T-helper 2 cell treated with Interferon-gamma antibody and Interleukin-4, amounts not matched to agents 5 μg/mL and 100 μg/mL, for 36 hours (primary cell): Measurements from ENCODE around the gene MALL.
"Not testable (repeated sequence)": the region's sequence is repeated elsewhere in the genome, so short reads cannot be mapped to it uniquely, and the experiment has no call there.

ENCODE experiments used
- DNase-seq: peaks from one replicate; pipeline ENCODE4 v3.0.0; 2021; ENCODE audit warnings: low spot score
- H3K27ac Mint-ChIP-seq: one replicate; pipeline ENCODE4 v1.8.0; 2021; ENCODE audit warnings: mild to moderate bottlenecking, mixed read lengths
- H3K27me3 Mint-ChIP-seq: one replicate; pipeline ENCODE4 v1.8.0; 2021; ENCODE audit warnings: low read depth, mixed read lengths
- H3K36me3 Mint-ChIP-seq: one replicate; pipeline ENCODE4 v1.8.0; 2021; ENCODE audit warnings: low read depth, mixed read lengths
- H3K4me1 Mint-ChIP-seq: one replicate; pipeline ENCODE4 v1.8.0; 2021; ENCODE audit warnings: low read depth, mixed read lengths
- H3K4me3 Mint-ChIP-seq: one replicate; pipeline ENCODE4 v1.8.0; 2022; ENCODE audit warnings: mild to moderate bottlenecking, moderate library complexity, mixed read lengths
- H3K9me3 Mint-ChIP-seq: one replicate; pipeline ENCODE4 v1.8.0; 2021; ENCODE audit warnings: mixed read lengths

Gene MALL

GRCh38 chr2:110059694-110060358 lies 55.8 kb downstream of the MALL start:
- not testable (repeated sequence) for H3K27ac Mint-ChIP-seq, H3K4me1 Mint-ChIP-seq, H3K4me3 Mint-ChIP-seq, H3K36me3 Mint-ChIP-seq, DNase-seq, H3K27me3 Mint-ChIP-seq, H3K9me3 Mint-ChIP-seq

GRCh38 chr2:110059009-110059693 lies 56.5 kb downstream of the MALL start:
- H3K27ac Mint-ChIP-seq, H3K4me3 Mint-ChIP-seq, H3K9me3 Mint-ChIP-seq, H3K36me3 Mint-ChIP-seq, H3K4me1 Mint-ChIP-seq, DNase-seq, H3K27me3 Mint-ChIP-seq: not testable (repeated sequence)

- not testable (repeated sequence) for H3K36me3 Mint-ChIP-seq, DNase-seq, H3K9me3 Mint-ChIP-seq, H3K27ac Mint-ChIP-seq, H3K4me1 Mint-ChIP-seq, H3K27me3 Mint-ChIP-seq, H3K4me3 Mint-ChIP-seq
Measured at GRCh38 chr2:110058034-110058433, 57.6 kb downstream of the MALL start.

- H3K27me3 Mint-ChIP-seq, H3K27ac Mint-ChIP-seq, H3K4me3 Mint-ChIP-seq, H3K9me3 Mint-ChIP-seq, H3K36me3 Mint-ChIP-seq, DNase-seq, H3K4me1 Mint-ChIP-seq: not testable (repeated sequence)
Measured at GRCh38 chr2:110055819-110056408, 59.7 kb downstream of the MALL start.

GRCh38 chr2:110054521-110055407 lies 60.9 kb downstream of the MALL start:
- H3K27ac Mint-ChIP-seq, H3K36me3 Mint-ChIP-seq, H3K4me3 Mint-ChIP-seq, H3K4me1 Mint-ChIP-seq, H3K9me3 Mint-ChIP-seq, H3K27me3 Mint-ChIP-seq, DNase-seq: not testable (repeated sequence)

- not testable (repeated sequence) for H3K4me3 Mint-ChIP-seq, H3K27ac Mint-ChIP-seq, H3K36me3 Mint-ChIP-seq, H3K4me1 Mint-ChIP-seq, DNase-seq, H3K9me3 Mint-ChIP-seq, H3K27me3 Mint-ChIP-seq
Measured at GRCh38 chr2:110053688-110054087, 61.9 kb downstream of the MALL start.

- not testable (repeated sequence) for H3K9me3 Mint-ChIP-seq, H3K4me1 Mint-ChIP-seq, H3K27ac Mint-ChIP-seq, DNase-seq, H3K4me3 Mint-ChIP-seq, H3K27me3 Mint-ChIP-seq, H3K36me3 Mint-ChIP-seq
Measured at GRCh38 chr2:110052166-110052565, 63.5 kb downstream of the MALL start.

GRCh38 chr2:110050222-110050621 lies 65.4 kb downstream of the MALL start:
- H3K27me3 Mint-ChIP-seq, H3K4me3 Mint-ChIP-seq, H3K36me3 Mint-ChIP-seq, H3K27ac Mint-ChIP-seq, H3K9me3 Mint-ChIP-seq, H3K4me1 Mint-ChIP-seq, DNase-seq: not testable (repeated sequence)

- H3K27ac Mint-ChIP-seq, H3K4me3 Mint-ChIP-seq, DNase-seq: not testable (repeated sequence)
Measured at GRCh38 chr2:110049769-110050168, 65.9 kb downstream of the MALL start.

GRCh38 chr2:110048255-110049197 lies 67.1 kb downstream of the MALL start:
- not testable (repeated sequence) for H3K4me3 Mint-ChIP-seq, H3K4me1 Mint-ChIP-seq, H3K36me3 Mint-ChIP-seq, H3K9me3 Mint-ChIP-seq, H3K27me3 Mint-ChIP-seq, DNase-seq, H3K27ac Mint-ChIP-seq

More at GRCh38 chr2:110049769-110050168, 65.9 kb downstream of the MALL start:
- H3K9me3 Mint-ChIP-seq, H3K27me3 Mint-ChIP-seq, H3K36me3 Mint-ChIP-seq, H3K4me1 Mint-ChIP-seq: not testable (repeated sequence)

- not testable (repeated sequence) for H3K4me3 Mint-ChIP-seq, H3K36me3 Mint-ChIP-seq, H3K4me1 Mint-ChIP-seq, H3K9me3 Mint-ChIP-seq, H3K27me3 Mint-ChIP-seq, DNase-seq, H3K27ac Mint-ChIP-seq
Measured at GRCh38 chr2:110047225-110047624, 68.4 kb downstream of the MALL start.

GRCh38 chr2:110041941-110042660 lies 73.5 kb downstream of the MALL start:
- H3K4me1 Mint-ChIP-seq, H3K27ac Mint-ChIP-seq, H3K4me3 Mint-ChIP-seq, DNase-seq, H3K27me3 Mint-ChIP-seq, H3K36me3 Mint-ChIP-seq, H3K9me3 Mint-ChIP-seq: not testable (repeated sequence)

- H3K27me3 Mint-ChIP-seq, H3K36me3 Mint-ChIP-seq, H3K4me3 Mint-ChIP-seq, H3K27ac Mint-ChIP-seq, H3K9me3 Mint-ChIP-seq, DNase-seq, H3K4me1 Mint-ChIP-seq: not testable (repeated sequence)
Measured at GRCh38 chr2:110037336-110037735, 78.3 kb downstream of the MALL start.
